ENCODE measurements around the gene PDK1. TPM values are rescaled to one million over a fixed set of nuclear protein-coding genes. Genes with fewer than 3 reads are reported as not detected.

Gene PDK1
- total RNA-seq, 2 donors from 2014 or later, result 8.0 to 17.5 TPM

- Histone ChIP-seq H3K27ac (no peak overlapping the region), H3K36me3 (replicated peaks in 1 of 2; ENCODE audit: insufficient read depth in 1 of 2, low read depth in 2 of 2) (no peaks in the 10 kb centered on the region), H3K4me3 (no peak overlapping the region), H3K9me3 (no peaks in the 10 kb centered on the region), H3K4me1 (no peaks in the 10 kb centered on the region), H3K27me3 (no peaks in the 10 kb centered on the region)
- 85 to 95% methylated on average over 3 of the region's 3 CpGs for WGBS, 2 donors
- intact Hi-C loops (cut with DNase I), result no loop called here
- DNase-seq (no peak), ATAC-seq (no peak)
- TF ChIP-seq CTCF (IDR thresholded peaks at IDR 0.05), result no peak
- no peak for TF ChIP-seq POLR2A (IDR thresholded peaks at IDR 0.05)
Observed at GRCh38 chr2:172607379-172607928, 51.6 kb downstream of the PDK1 start.

- Histone ChIP-seq H3K4me1 (no peaks in the 10 kb centered on the region), H3K9me3 (no peaks in the 10 kb centered on the region), H3K27ac (no peak overlapping the region), H3K4me3 (no peak overlapping the region), H3K27me3 (no peaks in the 10 kb centered on the region), H3K36me3 (replicated peaks in 1 of 2; ENCODE audit: insufficient read depth in 1 of 2, low read depth in 2 of 2) (no peaks in the 10 kb centered on the region)
- ATAC-seq (no peak), DNase-seq (no peak)
- no peak for TF ChIP-seq CTCF (IDR thresholded peaks at IDR 0.05)
- no peak for TF ChIP-seq POLR2A (IDR thresholded peaks at IDR 0.05)
- WGBS, 2 donors, result 88 to 90% methylated on average over 5 of the region's 5 CpGs
- intact Hi-C loops (cut with DNase I), result no loop called here
Observed at GRCh38 chr2:172609488-172609887, 53.6 kb downstream of the PDK1 start.

- intact Hi-C loops (cut with DNase I), result no loop called here
- no peaks in the 10 kb centered on the region for H3K27me3 ChIP-seq
- H3K36me3 ChIP-seq (replicated peaks in 1 of 2; ENCODE audit: insufficient read depth in 1 of 2, low read depth in 2 of 2), result no peaks in the 10 kb centered on the region
- no peaks in the 10 kb centered on the region for H3K9me3 ChIP-seq
- TF ChIP-seq POLR2A (IDR thresholded peaks at IDR 0.05) (no peak), CTCF (IDR thresholded peaks at IDR 0.05) (no peak)
- WGBS, 2 donors, result 86 to 87% methylated on average over 4 of the region's 4 CpGs
- no peak overlapping the region for H3K4me3 ChIP-seq
- H3K4me1 ChIP-seq, result no peaks in the 10 kb centered on the region
- ATAC-seq, result no peak
- no peak overlapping the region for H3K27ac ChIP-seq
- no peak for DNase-seq
Observed at GRCh38 chr2:172612051-172612450, 56.2 kb downstream of the PDK1 start.

- H3K9me3 ChIP-seq, result no peaks in the 10 kb centered on the region
- ATAC-seq (no peak), DNase-seq (no peak)
- intact Hi-C loops (cut with DNase I), result no loop called here
- H3K27me3 ChIP-seq, result no peaks in the 10 kb centered on the region
- H3K4me3 ChIP-seq, result no peak overlapping the region
- no peaks in the 10 kb centered on the region for H3K36me3 ChIP-seq (replicated peaks in 1 of 2; ENCODE audit: insufficient read depth in 1 of 2, low read depth in 2 of 2)
- no peak for TF ChIP-seq CTCF (IDR thresholded peaks at IDR 0.05)
- no peak for TF ChIP-seq POLR2A (IDR thresholded peaks at IDR 0.05)
- no peaks in the 10 kb centered on the region for H3K4me1 ChIP-seq
- H3K27ac ChIP-seq, result no peak overlapping the region
- 86 to 88% methylated on average over 4 of the region's 4 CpGs for WGBS, 2 donors
Observed at GRCh38 chr2:172613040-172613439, 57.1 kb downstream of the PDK1 start.

- ATAC-seq, result no peak
- Histone ChIP-seq H3K36me3 (replicated peaks in 1 of 2; ENCODE audit: insufficient read depth in 1 of 2, low read depth in 2 of 2) (no peaks in the 10 kb centered on the region), H3K4me3 (no peak overlapping the region), H3K9me3 (no peaks in the 10 kb centered on the region), H3K27me3 (no peaks in the 10 kb centered on the region), H3K4me1 (no peaks in the 10 kb centered on the region), H3K27ac (no peak overlapping the region)
- TF ChIP-seq POLR2A (IDR thresholded peaks at IDR 0.05) (no peak), CTCF (IDR thresholded peaks at IDR 0.05) (no peak)
- intact Hi-C loops (cut with DNase I), result no loop called here
- 95% methylated on average over 3 to 10 of the region's 10 CpGs for WGBS, 2 donors
- no peak for DNase-seq
Observed at GRCh38 chr2:172613615-172614231, 57.8 kb downstream of the PDK1 start.
